Measurements from ENCODE around the gene IQGAP1.

IQGAP1 gene

DNA sequence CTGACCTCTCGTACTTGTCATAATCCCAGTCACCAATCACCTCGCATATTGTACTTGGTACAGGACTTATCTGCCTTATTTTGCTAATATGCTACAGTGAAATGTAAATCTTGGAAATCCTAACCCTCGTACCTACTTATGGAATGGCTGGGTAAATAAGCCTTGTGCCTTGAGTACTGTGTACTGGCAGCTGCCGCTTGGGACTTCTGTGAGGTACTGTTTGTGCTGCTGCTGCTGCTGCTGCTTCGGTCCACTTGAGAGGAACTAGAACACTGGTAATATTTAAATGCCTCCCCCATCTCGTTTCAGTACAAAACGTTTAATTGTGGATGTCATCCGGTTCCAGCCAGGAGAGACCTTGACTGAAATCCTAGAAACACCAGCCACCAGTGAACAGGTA, 99.1 kb downstream of the IQGAP1 start:
- TF ChIP-seq, protein P1, sequence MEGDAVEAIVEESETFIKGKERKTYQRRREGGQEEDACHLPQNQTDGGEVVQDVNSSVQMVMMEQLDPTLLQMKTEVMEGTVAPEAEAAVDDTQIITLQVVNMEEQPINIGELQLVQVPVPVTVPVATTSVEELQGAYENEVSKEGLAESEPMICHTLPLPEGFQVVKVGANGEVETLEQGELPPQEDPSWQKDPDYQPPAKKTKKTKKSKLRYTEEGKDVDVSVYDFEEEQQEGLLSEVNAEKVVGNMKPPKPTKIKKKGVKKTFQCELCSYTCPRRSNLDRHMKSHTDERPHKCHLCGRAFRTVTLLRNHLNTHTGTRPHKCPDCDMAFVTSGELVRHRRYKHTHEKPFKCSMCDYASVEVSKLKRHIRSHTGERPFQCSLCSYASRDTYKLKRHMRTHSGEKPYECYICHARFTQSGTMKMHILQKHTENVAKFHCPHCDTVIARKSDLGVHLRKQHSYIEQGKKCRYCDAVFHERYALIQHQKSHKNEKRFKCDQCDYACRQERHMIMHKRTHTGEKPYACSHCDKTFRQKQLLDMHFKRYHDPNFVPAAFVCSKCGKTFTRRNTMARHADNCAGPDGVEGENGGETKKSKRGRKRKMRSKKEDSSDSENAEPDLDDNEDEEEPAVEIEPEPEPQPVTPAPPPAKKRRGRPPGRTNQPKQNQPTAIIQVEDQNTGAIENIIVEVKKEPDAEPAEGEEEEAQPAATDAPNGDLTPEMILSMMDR (IDR thresholded peaks at IDR 0.05; ENCODE audit: low read depth, low read length): no peak
- Histone ChIP-seq H3K27me3 (no peaks in the 10 kb centered on the region), H3K36me3 (peaks cover 12% of the 10 kb centered on the region), H3K9me3 (no peaks in the 10 kb centered on the region), H3K4me1 (no peaks in the 10 kb centered on the region), H3K4me3 (ENCODE audit: low read depth, low read length) (no peak overlapping the region)
- DNase-seq: no peak

DNA sequence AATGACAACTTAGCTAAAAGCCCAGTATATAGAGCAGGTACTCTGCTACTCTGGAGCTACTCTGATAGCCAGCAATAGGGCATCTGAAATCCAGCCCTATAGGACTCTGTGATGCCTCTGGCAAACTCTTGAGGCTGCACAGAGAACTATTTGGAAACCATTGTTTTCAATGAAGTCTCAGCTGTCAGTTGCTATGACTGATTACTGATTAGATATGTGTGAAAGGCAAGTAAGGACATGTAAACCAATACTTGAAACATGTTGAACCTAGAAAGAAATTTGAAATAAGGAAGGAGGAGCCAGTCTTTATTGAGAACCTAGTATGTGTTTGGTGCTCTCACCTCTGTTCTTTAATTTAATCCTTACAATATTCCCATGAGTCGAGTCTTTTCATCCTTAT, 101.5 kb downstream of the IQGAP1 start:
- H3K9me3 ChIP-seq: no peaks in the 10 kb centered on the region
- no peaks in the 10 kb centered on the region for H3K27me3 ChIP-seq
- H3K36me3 ChIP-seq: peaks cover 13% of the 10 kb centered on the region
- TF ChIP-seq, protein P1 (IDR thresholded peaks at IDR 0.05; ENCODE audit: low read depth, low read length): no peak
- no peaks in the 10 kb centered on the region for H3K4me1 ChIP-seq
- DNase-seq: no peak
- H3K4me3 ChIP-seq (ENCODE audit: low read depth, low read length): no peak overlapping the region

DNA sequence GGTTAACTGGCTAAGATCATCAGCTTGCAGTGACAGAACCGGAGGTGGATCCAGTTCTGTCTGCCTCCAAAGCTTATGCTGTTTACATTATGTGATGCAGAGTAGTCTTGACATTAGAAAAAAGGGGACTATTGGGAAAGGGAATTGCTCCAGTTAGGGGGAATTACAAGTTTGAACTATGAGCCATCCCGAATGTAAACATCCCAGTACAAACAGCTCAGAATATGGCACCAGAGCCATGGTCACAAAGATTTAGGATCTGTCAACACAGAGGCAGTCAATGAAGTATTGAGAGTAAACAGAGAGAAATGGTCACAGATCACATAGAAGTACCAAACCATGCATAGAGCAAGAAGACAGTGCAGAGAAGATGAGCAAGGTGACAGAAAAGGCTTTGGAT, 101.9 kb downstream of the IQGAP1 start:
- Histone ChIP-seq H3K4me1 (no peaks in the 10 kb centered on the region), H3K9me3 (no peaks in the 10 kb centered on the region), H3K4me3 (ENCODE audit: low read depth, low read length) (no peak overlapping the region), H3K36me3 (peaks cover 15% of the 10 kb centered on the region), H3K27me3 (no peaks in the 10 kb centered on the region)
- no peak for DNase-seq
- TF ChIP-seq, protein P1 (IDR thresholded peaks at IDR 0.05; ENCODE audit: low read depth, low read length): no peak

DNA sequence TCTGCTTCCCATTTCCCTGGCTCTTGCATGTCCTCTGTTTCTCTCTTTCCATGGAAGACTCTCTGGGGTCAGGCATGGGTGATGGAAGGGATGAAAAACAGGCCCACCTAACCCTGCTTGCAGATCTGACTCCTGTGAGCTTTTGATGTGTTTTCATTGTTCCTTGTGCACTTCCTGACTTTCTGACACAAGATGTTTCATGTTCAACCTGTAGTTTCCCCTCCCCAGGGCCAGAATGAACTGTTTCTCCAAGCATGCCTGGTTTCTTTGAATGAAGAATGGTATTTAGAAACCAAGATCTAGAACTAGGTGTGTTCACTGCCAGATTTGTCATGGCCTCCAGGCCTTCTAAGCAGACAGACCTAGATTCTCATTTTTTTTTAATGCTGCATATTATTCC, 105.6 kb downstream of the IQGAP1 start:
- no peak for DNase-seq
- H3K36me3 ChIP-seq: peaks cover 8% of the 10 kb centered on the region

DNA sequence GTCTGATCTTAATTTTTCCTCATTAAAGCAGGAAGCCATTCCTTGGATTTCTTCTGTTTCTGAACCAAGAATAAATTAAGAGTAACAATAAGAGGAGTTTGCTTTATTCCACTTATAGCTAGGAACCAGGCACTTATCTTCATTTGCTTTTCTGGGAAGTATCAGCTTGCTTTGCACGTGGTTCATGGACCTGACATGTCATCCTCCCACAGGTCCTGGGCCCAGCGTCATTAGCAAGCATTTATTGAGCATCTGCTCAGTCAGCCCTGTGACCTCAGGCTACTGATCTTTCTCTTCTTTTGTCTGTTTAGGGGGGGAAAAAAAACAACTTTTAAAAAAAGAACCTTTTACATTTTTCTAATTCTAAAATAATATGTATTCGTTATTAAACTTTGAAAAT, 107.0 kb downstream of the IQGAP1 start:
- Histone ChIP-seq H3K4me3 (ENCODE audit: low read depth, low read length) (no peak overlapping the region), H3K27me3 (no peaks in the 10 kb centered on the region), H3K4me1 (no peaks in the 10 kb centered on the region), H3K9me3 (no peaks in the 10 kb centered on the region), H3K36me3 (peaks cover 8% of the 10 kb centered on the region)
- TF ChIP-seq, protein P1 (IDR thresholded peaks at IDR 0.05; ENCODE audit: low read depth, low read length): no peak
- DNase-seq: no peak

More for the DNA sequence above, 105.6 kb downstream of the IQGAP1 start:
- TF ChIP-seq, protein P1 (IDR thresholded peaks at IDR 0.05; ENCODE audit: low read depth, low read length): no peak
- Histone ChIP-seq H3K4me1 (no peaks in the 10 kb centered on the region), H3K4me3 (ENCODE audit: low read depth, low read length) (no peak overlapping the region), H3K9me3 (no peaks in the 10 kb centered on the region), H3K27me3 (no peaks in the 10 kb centered on the region)

DNA sequence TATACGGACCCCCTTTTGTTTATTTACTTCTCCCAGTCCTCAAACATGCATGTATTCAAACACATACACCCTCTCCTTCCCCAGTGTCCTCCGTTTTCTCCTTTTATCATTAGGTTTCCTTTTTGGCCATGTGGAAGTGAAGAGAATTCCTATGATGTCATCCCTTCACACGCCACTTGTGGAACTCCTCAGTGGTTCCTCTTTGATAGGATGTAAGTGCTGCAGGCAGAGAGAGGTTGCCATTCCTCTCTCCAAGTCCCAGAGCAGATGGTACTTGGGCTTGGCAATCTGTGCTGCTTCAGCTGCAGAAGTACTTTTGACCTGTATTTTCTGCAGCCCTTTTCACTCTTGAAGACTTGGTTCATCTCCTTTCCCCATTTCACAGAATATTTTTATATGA, 108.7 kb downstream of the IQGAP1 start:
- TF ChIP-seq, protein P1 (IDR thresholded peaks at IDR 0.05; ENCODE audit: low read depth, low read length): no peak
- DNase-seq: no peak
- peaks cover 3% of the 10 kb centered on the region for H3K36me3 ChIP-seq
- no peaks in the 10 kb centered on the region for H3K9me3 ChIP-seq
- H3K4me3 ChIP-seq (ENCODE audit: low read depth, low read length): no peak overlapping the region
- H3K27me3 ChIP-seq: no peaks in the 10 kb centered on the region
- H3K4me1 ChIP-seq: no peaks in the 10 kb centered on the region
